Tibial artery (tissue), 4 donors: ENCODE measurements around the gene SRP68.

Experiments used
- DNase-seq, 2 donors: peaks; one replicate each; pipeline ENCODE4 v3.0.0-alpha.2; 2019
- H3K27ac ChIP-seq, 2 donors: fragments of 200-600 bp; sonication (generic) in 1 of 2; 1 replicate in 1 of 2; 2 replicates in 1 of 2; pipeline ENCODE4 v1.5.1; 2018 to 2019; ENCODE audit warnings: mild to moderate bottlenecking in 1 of 2
- H3K27me3 ChIP-seq, 2 donors: fragments of 200-600 bp; sonication (generic) in 1 of 2; one replicate each; pipeline versions ENCODE4 v1.5.1 to v1.6.0; 2016 to 2019
- H3K36me3 ChIP-seq, 3 donors: fragments of 200-600 bp; sonication (generic) in 2 of 3; one replicate each; pipeline ENCODE4 v1.5.1; 2016 to 2019; ENCODE audit warnings: mild to moderate bottlenecking in 2 of 3
- H3K4me1 ChIP-seq, 4 donors: fragments of 200-600 bp; sonication (generic) in 2 of 4; 1 replicate in 3 of 4; 2 replicates in 1 of 4; pipeline ENCODE4 v1.5.1; 2016 to 2019
- H3K4me3 ChIP-seq, 2 donors: fragments of 200-600 bp; sonication (generic) in 1 of 2; 1 replicate in 1 of 2; 2 replicates in 1 of 2; pipeline ENCODE4 v1.5.1; 2018 to 2019; ENCODE audit warnings: mild to moderate bottlenecking in 2 of 2
- H3K9me3 ChIP-seq, 3 donors: fragments of 200-600 bp; sonication (generic) in 1 of 3; one replicate each; pipeline ENCODE4 v1.5.1; 2016 to 2019
- CTCF ChIP-seq, 2 experiments: fragments of 200-600 bp in 1 of 2; fragments of 450-650 bp in 1 of 2; IDR thresholded peaks; one replicate each; pipeline ENCODE4 v1.5.1; 2017 to 2019; ENCODE audit warnings: antibody characterized with exemption in 2 of 2, mild to moderate bottlenecking in 1 of 2, moderate library complexity in 1 of 2
- intact Hi-C: fragments of 100-400 bp; cut with DNase I; formaldehyde crosslinking; loops from one replicate; pipeline ENCODE4 v1.15.0; 2023; ENCODE audit warnings: low total_unique reads

Gene SRP68

DNA sequence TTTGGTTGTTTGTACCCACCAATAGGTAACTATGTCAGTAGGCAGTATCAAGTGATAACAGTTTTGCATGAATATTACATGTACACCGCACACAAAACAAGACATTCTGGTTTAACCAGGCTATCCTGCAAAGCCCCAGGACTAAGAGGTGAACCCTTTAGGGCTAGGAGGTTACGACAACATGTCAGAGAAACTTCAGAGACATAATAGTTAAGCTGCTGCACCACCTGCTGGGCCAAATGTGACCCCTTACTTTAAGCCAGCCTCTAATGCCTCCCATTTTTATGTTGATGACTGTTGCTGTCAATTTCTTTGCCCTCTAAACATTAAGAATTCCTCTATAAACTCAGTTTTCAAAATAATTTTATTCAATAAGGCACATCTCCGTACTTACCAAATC, 15.4 kb downstream of the SRP68 start:
- peaks cover 69 to 98% (median 90%) of the 10 kb centered on the region in 3 donors for H3K36me3 ChIP-seq
- no peak for TF ChIP-seq CTCF (IDR thresholded peaks at IDR 0.05)
- no peaks in the 10 kb centered on the region for H3K9me3 ChIP-seq
- H3K27me3 ChIP-seq, result no peaks in the 10 kb centered on the region
- intact Hi-C loops, result no loop called here
- no peaks in the 10 kb centered on the region for H3K4me1 ChIP-seq
- H3K4me3 ChIP-seq, result no peak overlapping the region
- no peak overlapping the region for H3K27ac ChIP-seq
- DNase-seq, result no peak

GRCh38 chr17:76054112-76054476, 18.2 kb downstream of the SRP68 start:
- no peak for TF ChIP-seq CTCF (IDR thresholded peaks at IDR 0.05)
- H3K4me1 ChIP-seq, result no peaks in the 10 kb centered on the region
- no peak overlapping the region for H3K27ac ChIP-seq
- DNase-seq, result no peak
- peaks cover 56 to 98% (median 82%) of the 10 kb centered on the region in 3 donors for H3K36me3 ChIP-seq
- intact Hi-C loops, result no loop called here
- H3K9me3 ChIP-seq, result no peaks in the 10 kb centered on the region
- H3K27me3 ChIP-seq, result no peaks in the 10 kb centered on the region
- H3K4me3 ChIP-seq, result no peak overlapping the region

- intact Hi-C loops, result no loop called here
- Histone ChIP-seq H3K4me3 (no peak overlapping the region), H3K36me3 (peaks cover 56 to 98% (median 82%) of the 10 kb centered on the region in 3 donors), H3K9me3 (no peaks in the 10 kb centered on the region), H3K4me1 (no peaks in the 10 kb centered on the region), H3K27ac (no peak overlapping the region), H3K27me3 (no peaks in the 10 kb centered on the region)
- TF ChIP-seq CTCF (IDR thresholded peaks at IDR 0.05), result no peak
- no peak for DNase-seq
Measured at GRCh38 chr17:76053246-76054111, 18.8 kb downstream of the SRP68 start.

- no peaks in the 10 kb centered on the region for H3K9me3 ChIP-seq
- DNase-seq, result no peak
- H3K36me3 ChIP-seq, result peaks cover 54 to 98% (median 82%) of the 10 kb centered on the region in 3 donors
- TF ChIP-seq CTCF (IDR thresholded peaks at IDR 0.05), result no peak
- no peak overlapping the region for H3K4me3 ChIP-seq
- no peak overlapping the region for H3K27ac ChIP-seq
- intact Hi-C loops, result no loop called here
- H3K4me1 ChIP-seq, result no peaks in the 10 kb centered on the region
- no peaks in the 10 kb centered on the region for H3K27me3 ChIP-seq
Measured at GRCh38 chr17:76051561-76051960, 20.8 kb downstream of the SRP68 start.

DNA sequence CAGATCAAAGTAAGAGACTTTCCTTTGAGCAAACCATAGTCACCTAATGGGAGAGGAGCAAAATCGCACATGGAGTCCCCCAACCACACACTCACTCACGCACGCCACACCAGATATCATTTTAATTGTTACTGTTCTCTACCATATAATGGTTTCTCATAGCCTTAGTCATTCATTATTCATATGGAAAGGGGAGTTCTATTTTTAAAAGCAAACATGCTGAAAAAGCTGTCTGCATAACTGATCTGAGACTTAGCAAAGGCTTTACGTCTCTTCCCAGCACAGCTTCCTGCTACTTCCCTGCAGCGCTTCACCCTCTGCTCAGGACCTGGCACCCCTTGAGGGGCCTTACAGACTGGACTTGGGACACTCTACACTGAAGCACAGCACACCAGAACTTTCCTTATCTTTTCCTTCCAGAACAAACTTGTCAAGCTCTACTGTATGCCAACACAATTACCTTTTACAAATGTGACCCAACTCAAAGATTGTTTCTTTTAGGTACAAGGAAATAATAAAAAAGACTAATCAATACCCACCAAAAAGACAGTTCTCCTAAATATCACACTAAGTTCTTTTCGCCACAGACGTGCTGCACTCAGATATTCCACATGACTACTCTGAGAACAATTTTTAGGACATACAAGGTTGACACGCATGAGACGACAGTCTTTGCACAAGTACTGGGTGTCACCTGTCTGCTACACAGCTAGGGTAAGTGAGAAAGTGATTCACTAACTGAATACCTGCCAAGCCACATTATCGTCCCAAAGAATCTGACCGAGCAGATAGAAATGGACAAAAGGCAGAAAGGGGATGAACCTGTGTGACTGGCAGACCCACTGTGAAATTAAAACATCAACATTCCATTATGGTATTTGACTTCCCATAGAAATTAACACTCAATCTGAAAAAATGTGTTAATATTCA, 21.5 kb downstream of the SRP68 start:
- Histone ChIP-seq H3K36me3 (peaks cover 54 to 98% (median 81%) of the 10 kb centered on the region in 3 donors), H3K27ac (no peak overlapping the region), H3K9me3 (no peaks in the 10 kb centered on the region), H3K27me3 (no peaks in the 10 kb centered on the region), H3K4me1 (no peaks in the 10 kb centered on the region), H3K4me3 (no peak overlapping the region)
- TF ChIP-seq CTCF (IDR thresholded peaks at IDR 0.05), result no peak
- intact Hi-C loops, result no loop called here
- no peak for DNase-seq
